H9 (cell line): Measurements from ENCODE around the gene PLA2G4E. TPM values are rescaled to one million over a fixed set of nuclear protein-coding genes. Genes with fewer than 3 reads are reported as not detected.

Experiments
- DNase-seq: peaks from one replicate; pipeline ENCODE4 v3.0.0-alpha.2; 2017
- H2AFZ ChIP-seq: one replicate; pipeline ENCODE4 v1.6.1; 2013; ENCODE audit warnings: mild to moderate bottlenecking, low read length, control low read depth, moderate library complexity
- H2AK5ac ChIP-seq: 2 replicates; pipeline ENCODE4 v1.6.1; 2013; ENCODE audit warnings: low read length, control low read depth, mixed read lengths; ENCODE audit not compliant: insufficient read length
- H2BK120ac ChIP-seq: one replicate; pipeline ENCODE4 v1.6.1; 2013; ENCODE audit warnings: low read depth, mild to moderate bottlenecking, low read length, control low read depth, inconsistent platforms; ENCODE audit not compliant: poor library complexity, severe bottlenecking
- H2BK12ac ChIP-seq: 2 replicates; pipeline ENCODE4 v1.6.1; 2013; ENCODE audit warnings: low read length, control low read depth, mixed read lengths, low read depth; ENCODE audit not compliant: insufficient read length
- H2BK15ac ChIP-seq: 2 replicates; pipeline ENCODE4 v1.6.1; 2013; ENCODE audit warnings: low read depth, low read length, control low read depth
- H2BK20ac ChIP-seq: one replicate; pipeline ENCODE4 v1.6.1; 2013; ENCODE audit warnings: low read depth, mild to moderate bottlenecking, low read length, control low read depth, inconsistent platforms; ENCODE audit not compliant: poor library complexity, severe bottlenecking
- H2BK5ac ChIP-seq: 2 replicates; pipeline ENCODE4 v1.6.1; 2013; ENCODE audit warnings: low read length, control low read depth, mixed read lengths; ENCODE audit not compliant: insufficient read length
- H3K14ac ChIP-seq: 2 replicates; pipeline ENCODE4 v1.6.1; 2013; ENCODE audit warnings: low read length, control low read depth; ENCODE audit not compliant: insufficient read depth
- H3K18ac ChIP-seq: 2 replicates; pipeline ENCODE4 v1.6.1; 2013; ENCODE audit warnings: low read depth, mild to moderate bottlenecking, mixed read lengths, low read length, control low read depth; ENCODE audit not compliant: insufficient read length
- H3K23ac ChIP-seq: 2 replicates; pipeline ENCODE4 v1.6.1; 2013; ENCODE audit warnings: low read length, control low read depth, mixed read lengths, low read depth; ENCODE audit not compliant: insufficient read length
- H3K23me2 ChIP-seq: 2 replicates; pipeline ENCODE4 v1.6.1; 2013; ENCODE audit warnings: low read depth, mild to moderate bottlenecking, mixed read lengths, low read length, control low read depth; ENCODE audit not compliant: insufficient read length, poor library complexity, severe bottlenecking
- H3K27ac ChIP-seq: 2 replicates; pipeline ENCODE4 v1.5.1; 2013; ENCODE audit warnings: low read length, control low read depth, mixed read lengths, low read depth; ENCODE audit not compliant: insufficient read length
- H3K27me3 ChIP-seq: 2 replicates; pipeline ENCODE4 v1.6.1; 2013; ENCODE audit warnings: low read length, control low read depth, inconsistent platforms; ENCODE audit not compliant: insufficient read depth
- H3K4ac ChIP-seq: 2 replicates; pipeline ENCODE4 v1.6.1; 2013; ENCODE audit warnings: low read depth, mild to moderate bottlenecking, control low read depth, inconsistent platforms, low read length, moderate library complexity
- H3K4me1 ChIP-seq: 2 replicates; pipeline ENCODE4 v1.6.1; 2013; ENCODE audit warnings: low read length, control low read depth, inconsistent platforms; ENCODE audit not compliant: insufficient read depth
- H3K4me2 ChIP-seq: 2 replicates; pipeline ENCODE4 v1.6.1; 2013; ENCODE audit warnings: low read length, control low read depth, mixed read lengths; ENCODE audit not compliant: insufficient read length, insufficient read depth
- H3K56ac ChIP-seq: 2 replicates; pipeline ENCODE4 v1.6.1; 2013; ENCODE audit warnings: low read depth, mild to moderate bottlenecking, mixed read lengths, low read length, control low read depth; ENCODE audit not compliant: insufficient read length
- H3K79me1 ChIP-seq: 2 replicates; pipeline ENCODE4 v1.6.1; 2013; ENCODE audit warnings: low read depth, mild to moderate bottlenecking, moderate library complexity, low read length, control low read depth, inconsistent platforms; ENCODE audit not compliant: insufficient read depth, poor library complexity, severe bottlenecking
- H3K79me2 ChIP-seq: 2 replicates; pipeline ENCODE4 v1.6.1; 2013; ENCODE audit warnings: low read length, control low read depth, inconsistent platforms; ENCODE audit not compliant: insufficient read depth
- H3K9ac ChIP-seq: 2 replicates; pipeline ENCODE4 v1.6.1; 2013; ENCODE audit warnings: low read length, control low read depth, mixed read lengths; ENCODE audit not compliant: insufficient read length; ENCODE audit errors: extremely low read depth
- H3K9me3 ChIP-seq: one replicate; pipeline ENCODE4 v1.6.1; 2013; ENCODE audit warnings: low read depth, low read length, inconsistent platforms; ENCODE audit not compliant: control insufficient read depth
- H3T11ph ChIP-seq: one replicate; pipeline ENCODE4 v1.6.1; 2013; ENCODE audit warnings: mild to moderate bottlenecking, low read length, control low read depth, inconsistent platforms
- H4K20me1 ChIP-seq: one replicate; pipeline ENCODE4 v1.6.1; 2013; ENCODE audit not compliant: control insufficient read depth, insufficient read length, insufficient read depth
- H4K5ac ChIP-seq: 2 replicates; pipeline ENCODE4 v1.6.1; 2013; ENCODE audit warnings: low read depth, mild to moderate bottlenecking, mixed read lengths, low read length, control low read depth; ENCODE audit not compliant: insufficient read length
- H4K8ac ChIP-seq: replicated peaks from 2 replicates; pipeline ENCODE4 v1.6.1; 2013; ENCODE audit warnings: low read length, control low read depth, mixed read lengths, low read depth; ENCODE audit not compliant: insufficient read length
- H4K91ac ChIP-seq: 2 replicates; pipeline ENCODE4 v1.6.1; 2013; ENCODE audit warnings: low read depth, mild to moderate bottlenecking, moderate library complexity, mixed read lengths, low read length, control low read depth; ENCODE audit not compliant: insufficient read length
- H3K27ac Mint-ChIP-seq, 3 experiments: 2 replicates in 2 of 3; 3 replicates in 1 of 3; pipeline ENCODE4 v1.8.0; 2020 to 2021; ENCODE audit warnings: mixed read lengths in 3 of 3, mild to moderate bottlenecking in 1 of 3, moderate library complexity in 1 of 3
- H3K27me3 Mint-ChIP-seq: 2 replicates; pipeline ENCODE4 v1.8.0; 2021; ENCODE audit warnings: low read depth, mild to moderate bottlenecking, moderate library complexity, mixed read lengths
- H3K36me3 Mint-ChIP-seq, 3 experiments: 2 replicates in 2 of 3; 3 replicates in 1 of 3; pipeline ENCODE4 v1.8.0; 2020 to 2021; ENCODE audit warnings: low read depth in 3 of 3, mixed read lengths in 3 of 3; ENCODE audit not compliant: insufficient read depth in 1 of 3
- H3K4me1 Mint-ChIP-seq, 2 experiments: 2 replicates each; pipeline ENCODE4 v1.8.0; 2020; ENCODE audit warnings: mixed read lengths in 2 of 2
- H3K4me3 Mint-ChIP-seq, 2 experiments: 2 replicates in 1 of 2; 3 replicates in 1 of 2; pipeline ENCODE4 v1.8.0; 2020 to 2021; ENCODE audit warnings: mild to moderate bottlenecking in 2 of 2, mixed read lengths in 2 of 2, moderate library complexity in 1 of 2
- H3K9me3 Mint-ChIP-seq, 2 experiments: 2 replicates in 1 of 2; 3 replicates in 1 of 2; pipeline ENCODE4 v1.8.0; 2020; ENCODE audit warnings: mild to moderate bottlenecking in 2 of 2, mixed read lengths in 2 of 2, moderate library complexity in 1 of 2
- CTCF ChIP-seq: fragments of 200-600 bp; sonication (generic); conservative IDR thresholded peaks from 3 replicates; pipeline ENCODE4 v1.8.0; 2021; ENCODE audit warnings: antibody characterized with exemption, mild to moderate bottlenecking
- WGBS: extraction: QIAGEN DNeasy Blood & Tissue Kit; methylation state at CpG from one replicate; pipeline ENCODE4 v1.1.7; 2013; ENCODE audit warnings: missing lambda C conversion rate, low lambda C conversion rate, mixed read lengths; ENCODE audit not compliant: insufficient read length; ENCODE audit errors: extremely low coverage; 5-methylcytosine and 5-hydroxymethylcytosine counted together
- total RNA-seq: library from RNA; stranded (reverse); gene quantifications from 2 replicates; pipeline ENCODE4 v1.2.1, GENCODE V29; 2021

The PLA2G4E gene
- total RNA-seq, 1 experiment from 2014 or later, result not detected

DNA sequence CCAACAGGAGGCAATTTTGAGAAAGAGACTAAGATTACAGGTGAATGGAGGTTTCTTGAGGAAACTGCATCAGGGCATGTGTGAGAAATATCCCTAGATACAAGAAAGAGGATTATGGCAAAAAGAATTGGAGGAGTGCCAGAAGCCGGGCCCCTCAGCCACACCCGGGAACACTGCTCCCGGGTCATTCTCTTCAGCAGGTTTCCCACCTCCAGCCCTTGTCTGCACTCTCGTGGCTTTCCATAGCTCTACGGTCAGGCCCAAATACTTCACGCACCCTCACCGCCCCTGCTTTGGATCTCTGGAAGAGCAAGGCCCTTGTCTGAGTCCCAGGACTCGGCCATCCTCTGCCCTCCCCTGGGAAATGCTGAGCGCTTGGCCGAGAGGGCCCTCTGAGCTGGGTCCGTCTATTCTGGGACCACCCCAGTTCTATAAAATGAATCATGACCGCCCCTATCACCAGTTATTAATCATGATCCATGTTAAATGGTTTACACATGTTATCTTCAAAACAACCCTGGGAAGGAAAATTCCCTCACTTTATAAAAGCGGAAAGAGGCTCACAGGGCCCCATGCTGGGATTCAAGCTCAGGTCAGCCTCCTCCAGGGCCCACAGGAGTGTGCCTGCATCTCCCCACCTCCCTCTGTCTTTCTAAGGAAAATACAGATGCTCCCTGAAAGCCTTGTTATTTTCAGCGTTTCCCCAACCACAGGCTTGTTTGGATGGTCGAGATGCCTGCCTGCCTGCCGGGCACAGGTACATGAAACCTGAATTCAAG, 88.1 kb downstream of the PLA2G4E start:
- Histone ChIP-seq H2BK120ac (no peak overlapping the region), H3K27ac (no peak overlapping the region), H2BK20ac (no peak overlapping the region), H3K23ac (no peak overlapping the region), H4K5ac (no peak overlapping the region), H3K4ac (no peak overlapping the region), H4K91ac (no peak overlapping the region), H3K4me1 (peaks cover 10% of the 10 kb centered on the region; the same call in 1 of the 2 replicates), H3K4me2 (no peak overlapping the region), H3K9ac (no peak overlapping the region), H4K8ac (no peak overlapping the region), H4K20me1 (no peaks in the 10 kb centered on the region), H3K79me2 (0 out of 2 replicates have a peak, but pooled peaks cover 2% of the 10 kb centered on the region), H3K27me3 (no peaks in the 10 kb centered on the region), H3K23me2 (no peaks in the 10 kb centered on the region), H3K18ac (no peak overlapping the region), H3K56ac (no peak overlapping the region), H2AK5ac (no peak overlapping the region), H2AFZ (no peak overlapping the region), H3K14ac (no peak overlapping the region), H3T11ph (no peak overlapping the region), H3K79me1 (no peaks in the 10 kb centered on the region), H2BK12ac (no peak overlapping the region), H2BK5ac (no peak overlapping the region), H2BK15ac (no peak overlapping the region), H3K9me3 (no peaks in the 10 kb centered on the region)
- Mint-ChIP-seq H3K4me3 (no peak overlapping the region), H3K27ac (peak overlapping the region; percentile 49 to 89 (median 77); a peak in 6 of 7 replicates), H3K9me3 (no peaks in the 10 kb centered on the region; a peak in 1 of 5 replicates), H3K36me3 (peaks cover 0 to 11% (median 9%) of the 10 kb centered on the region in 3 experiments; a peak in 5 of 7 replicates), H3K27me3 (no peaks in the 10 kb centered on the region), H3K4me1 (peaks cover 32% of the 10 kb centered on the region in 2 experiments)
- DNase-seq, result peak; percentile 23
- no CpG with 5 or more reads among the region's 16 CpGs for WGBS
- TF ChIP-seq CTCF, result no peak
